CD4-positive, alpha-beta T cell (primary cell): ENCODE results near the gene PCP2. TPM values are rescaled to one million over a fixed set of nuclear protein-coding genes. Genes with fewer than 3 reads are reported as not detected.

Experiments used
- ATAC-seq: fragments of 200-7000 bp; cut with Tn5 transposase; one replicate; pipeline ENCODE4 v1.10.0; 2022; ENCODE audit warnings: mild to moderate bottlenecking; ENCODE audit not compliant: poor library complexity
- CTCF ChIA-PET: fragments of 350-600 bp; sonication (Branson Sonifier 250); formaldehyde crosslinking; loops from one replicate; lab custom pipeline; 2021; ENCODE audit warnings: antibody characterized with exemption, inconsistent platforms; lab: Charles Lee
- POLR2A ChIA-PET: fragments of 350-600 bp; sonication (Branson Sonifier 250); formaldehyde crosslinking; loops from one replicate; lab custom pipeline; 2021; ENCODE audit warnings: antibody characterized with exemption, inconsistent platforms; lab: Charles Lee
- DNase-seq, 14 experiments: peaks; one replicate each; pipeline ENCODE4 v3.0.0-alpha.2; 2013 to 2020; ENCODE audit warnings: mixed read lengths in 2 of 14
- H3K27ac ChIP-seq, 2 donors: one replicate each; pipeline versions ENCODE4 v1.5.1 to v1.7.0; 2013; ENCODE audit warnings: low read length in 2 of 2, low read depth in 1 of 2, mild to moderate bottlenecking in 1 of 2
- H3K27me3 ChIP-seq, 2 experiments: 1 replicate in 1 of 2; 2 replicates in 1 of 2; pipeline versions ENCODE4 v1.6.1 to v1.7.0; 2013; ENCODE audit warnings: low read length in 2 of 2, control low read depth in 1 of 2, mild to moderate bottlenecking in 1 of 2, moderate library complexity in 1 of 2; ENCODE audit not compliant: insufficient read depth in 2 of 2, control insufficient read depth in 1 of 2
- H3K36me3 ChIP-seq: one replicate; pipeline ENCODE4 v1.6.1; 2013; ENCODE audit warnings: low read length, control low read depth; ENCODE audit not compliant: insufficient read depth
- H3K4me1 ChIP-seq: one replicate; pipeline ENCODE4 v1.6.1; 2013; ENCODE audit warnings: low read length, control low read depth; ENCODE audit not compliant: insufficient read depth
- H3K4me3 ChIP-seq: one replicate; pipeline ENCODE4 v1.5.1; 2013; ENCODE audit warnings: mild to moderate bottlenecking, low read length, moderate library complexity
- H3K9me3 ChIP-seq, 2 experiments: 1 replicate in 1 of 2; 2 replicates in 1 of 2; pipeline versions ENCODE4 v1.6.1 to v1.7.0; 2013; ENCODE audit warnings: low read length in 2 of 2, mild to moderate bottlenecking in 2 of 2, control low read depth in 1 of 2, moderate library complexity in 1 of 2; ENCODE audit not compliant: control insufficient read depth in 1 of 2, insufficient read depth in 1 of 2
- H3K27ac Mint-ChIP-seq: one replicate; pipeline ENCODE4 v1.8.0; 2020; ENCODE audit warnings: mixed read lengths
- H3K27me3 Mint-ChIP-seq: one replicate; pipeline ENCODE4 v1.8.0; 2021; ENCODE audit warnings: mixed read lengths
- H3K36me3 Mint-ChIP-seq: one replicate; pipeline ENCODE4 v1.8.0; 2021; ENCODE audit warnings: low read depth, mixed read lengths
- H3K4me1 Mint-ChIP-seq: one replicate; pipeline ENCODE4 v1.8.0; 2021; ENCODE audit warnings: low read depth, mixed read lengths
- H3K4me3 Mint-ChIP-seq: one replicate; pipeline ENCODE4 v1.8.0; 2020; ENCODE audit warnings: mild to moderate bottlenecking, mixed read lengths
- H3K9me3 Mint-ChIP-seq: one replicate; pipeline ENCODE4 v1.8.0; 2020; ENCODE audit warnings: mixed read lengths
- CTCF ChIP-seq: fragments of 200-600 bp; IDR thresholded peaks from one replicate; pipeline ENCODE4 v1.8.0; 2022; ENCODE audit warnings: antibody characterized with exemption, mild to moderate bottlenecking
- intact Hi-C, 2 experiments: fragments of 100-400 bp; cut with DNase I in 1 of 2; cut with micrococcal nuclease in 1 of 2; formaldehyde crosslinking; loops; one replicate each; pipeline versions ENCODE4 v1.15.1 to v1.9.0; 2023 to 2025; cut with DNase I, micrococcal nuclease
- microRNA-seq: library from miRNA; unstranded; fragments of <30 nt; microRNA quantifications from one replicate; pipeline ENCODE4 v1.2.0, GENCODE V29; 2021; ENCODE audit warnings: borderline microRNAs expressed, borderline replicate concordance
- total RNA-seq, 174 experiments: library from RNA in 2 of 174; stranded (reverse) in 2 of 174; gene quantifications; one replicate each; pipeline ENCODE4 v1.2.3 and lab custom pipeline; 2021 to 2026

Gene PCP2
- total RNA-seq, 2 experiments from 2014 or later = 1.9 to 2.1 TPM

GRCh38 chr19:7589822-7590221 is 43.7 kb downstream of the PCP2 start:
- no peak overlapping the region for H3K4me3 ChIP-seq
- peaks cover 7 to 9% of the 10 kb centered on the region in 2 experiments for H3K27me3 ChIP-seq
- TF ChIP-seq CTCF = no peak
- POLR2A ChIA-PET = no interaction called here
- no peak overlapping the region for H3K27ac ChIP-seq
- no peak overlapping the region for H3K4me3 Mint-ChIP-seq
- no peaks in the 10 kb centered on the region for H3K36me3 ChIP-seq
- peaks cover 21% of the 10 kb centered on the region for H3K27me3 Mint-ChIP-seq
- no peaks in the 10 kb centered on the region for H3K9me3 Mint-ChIP-seq
- H3K36me3 Mint-ChIP-seq = no peaks in the 10 kb centered on the region
- no peaks in the 10 kb centered on the region for H3K9me3 ChIP-seq
- intact Hi-C loops = no loop called here
- no peak overlapping the region for H3K27ac Mint-ChIP-seq
- DNase-seq (no peak), ATAC-seq (no peak)
- CTCF ChIA-PET = no interaction called here
- no peaks in the 10 kb centered on the region for H3K4me1 ChIP-seq
- no peaks in the 10 kb centered on the region for H3K4me1 Mint-ChIP-seq

- no peak overlapping the region for H3K4me3 Mint-ChIP-seq
- H3K36me3 Mint-ChIP-seq = no peaks in the 10 kb centered on the region
- no peaks in the 10 kb centered on the region for H3K36me3 ChIP-seq
- no peak overlapping the region for H3K27ac ChIP-seq
- no peaks in the 10 kb centered on the region for H3K9me3 ChIP-seq
- intact Hi-C loops = no loop called here
- no peaks in the 10 kb centered on the region for H3K27me3 Mint-ChIP-seq
- no peak for TF ChIP-seq CTCF
- H3K27me3 ChIP-seq = no peaks in the 10 kb centered on the region
- H3K4me1 Mint-ChIP-seq = no peaks in the 10 kb centered on the region
- no peaks in the 10 kb centered on the region for H3K4me1 ChIP-seq
- ChIA-PET POLR2A (no interaction called here), CTCF (interaction anchor here (1.0 kb wide), 1 partner anchor 14 kb away, joined by 3 read pairs; no protein-coding TSS in a partner anchor)
- ATAC-seq = no peak
- no peak for DNase-seq
- no peak overlapping the region for H3K4me3 ChIP-seq
- H3K9me3 Mint-ChIP-seq = no peaks in the 10 kb centered on the region
- no peak overlapping the region for H3K27ac Mint-ChIP-seq
These were observed 51.1 kb downstream of the PCP2 start for GRCh38 chr19:7582446-7582845.

Small RNA genes lying within 50 kb of the gene (microRNA-seq; reads per million reads assigned to microRNA genes)
- not detected for gene MIR6792

Other genes starting within 250 kb of the PCP2 start
- gene PEX11G, start 144.7 kb downstream of the PCP2 start, total RNA-seq = not detected
- gene ZNF358, start 117.6 kb downstream of the PCP2 start, total RNA-seq = 1 to 10 TPM; 5.1 to 5.2 TPM
- gene MCOLN1, start 111.1 kb downstream of the PCP2 start, total RNA-seq = 1 to 10 TPM; 7.9 to 8.8 TPM
- gene PNPLA6, start 98.0 kb downstream of the PCP2 start, total RNA-seq = 10 to 100 TPM; 62.0 to 70.9 TPM
- under 1 TPM; 0.16 to 0.25 TPM for gene CAMSAP3, start 37.9 kb downstream of the PCP2 start, total RNA-seq
- gene XAB2, start 4.2 kb downstream of the PCP2 start, total RNA-seq = 100 to 1,000 TPM; 118 to 121 TPM
- 100 to 1,000 TPM; 178 to 188 TPM for gene PET100, start 3.9 kb downstream of the PCP2 start, total RNA-seq
- gene STXBP2, start 3.4 kb upstream of the PCP2 start, total RNA-seq = 100 to 1,000 TPM; 234 to 241 TPM
- gene RETN, start 35.3 kb upstream of the PCP2 start, total RNA-seq = not detected
- gene MCEMP1, start 43.4 kb upstream of the PCP2 start, total RNA-seq = under 1 TPM in 1 of 2 experiments, not detected in 1; 0.38 TPM
- 10 to 100 TPM; 41.3 to 43.4 TPM for gene TRAPPC5, start 47.1 kb upstream of the PCP2 start, total RNA-seq
- not detected for gene FCER2, start 68.4 kb upstream of the PCP2 start, total RNA-seq
- not detected for gene CLEC4G, start 98.4 kb upstream of the PCP2 start, total RNA-seq
- gene CD209, start 113.8 kb upstream of the PCP2 start, total RNA-seq = not detected
- not detected for gene CLEC4M, start 129.5 kb upstream of the PCP2 start, total RNA-seq
- gene EVI5L, start 196.5 kb upstream of the PCP2 start, total RNA-seq = 1 to 10 TPM; 5.2 to 6.0 TPM
- under 1 TPM; 0.25 to 0.30 TPM for gene PRR36, start 240.7 kb upstream of the PCP2 start, total RNA-seq